NK-92 (cell line): ENCODE data around the gene SLC1A3.

Source experiments
- DNase-seq: peaks from one replicate; lab custom pipeline; 2025; ENCODE audit not compliant: unreplicated experiment; lab: John Stamatoyannopoulos, UW

SLC1A3 gene

GRCh38 chr5:36599986-36600779 is 6.2 kb upstream of the SLC1A3 start:
- DNase-seq, result no peak

- DNase-seq, result no peak
These were observed 5.4 kb upstream of the SLC1A3 start for GRCh38 chr5:36600917-36601527.

- no peak for DNase-seq
These were observed 3.6 kb upstream of the SLC1A3 start for GRCh38 chr5:36602704-36603321.

- no peak for DNase-seq
These were observed 1.2 kb upstream of the SLC1A3 start for GRCh38 chr5:36605241-36605640.

GRCh38 chr5:36606036-36606427 is 374 bp upstream of the SLC1A3 start:
- no peak for DNase-seq

- no peak for DNase-seq
These were observed 737 bp downstream of the SLC1A3 start for GRCh38 chr5:36607114-36607571.

GRCh38 chr5:36607838-36608783 is 1.7 kb downstream of the SLC1A3 start:
- no peak for DNase-seq

- no peak for DNase-seq
These were observed 4.2 kb downstream of the SLC1A3 start for GRCh38 chr5:36610621-36611020.

- DNase-seq, result no peak
These were observed 5.3 kb downstream of the SLC1A3 start for GRCh38 chr5:36611520-36612274.

GRCh38 chr5:36613241-36613640 is 6.8 kb downstream of the SLC1A3 start:
- no peak for DNase-seq

GRCh38 chr5:36613771-36614656 is 7.6 kb downstream of the SLC1A3 start:
- DNase-seq, result no peak

GRCh38 chr5:36614657-36615308 is 8.4 kb downstream of the SLC1A3 start:
- DNase-seq, result no peak

- no peak for DNase-seq
These were observed 12.7 kb downstream of the SLC1A3 start for GRCh38 chr5:36619012-36619635.

- DNase-seq, result no peak
These were observed 15.6 kb downstream of the SLC1A3 start for GRCh38 chr5:36621985-36622384.

GRCh38 chr5:36623832-36624231 is 17.4 kb downstream of the SLC1A3 start:
- DNase-seq, result no peak

- no peak for DNase-seq
These were observed 17.9 kb downstream of the SLC1A3 start for GRCh38 chr5:36624277-36624676.

GRCh38 chr5:36628695-36629094 is 22.3 kb downstream of the SLC1A3 start:
- no peak for DNase-seq

- DNase-seq, result no peak
These were observed 23.3 kb downstream of the SLC1A3 start for GRCh38 chr5:36629729-36630128.
